Right kidney (tissue), 1 donor: ENCODE data around the gene TRIM56.
"Not testable (repeated sequence)": the region's sequence is repeated elsewhere in the genome, so short reads cannot be mapped to it uniquely, and the experiment has no call there.

ENCODE experiments used
- DNase-seq: peaks from one replicate; pipeline ENCODE4 v3.0.0-alpha.2; 2016

The TRIM56 gene

DNA sequence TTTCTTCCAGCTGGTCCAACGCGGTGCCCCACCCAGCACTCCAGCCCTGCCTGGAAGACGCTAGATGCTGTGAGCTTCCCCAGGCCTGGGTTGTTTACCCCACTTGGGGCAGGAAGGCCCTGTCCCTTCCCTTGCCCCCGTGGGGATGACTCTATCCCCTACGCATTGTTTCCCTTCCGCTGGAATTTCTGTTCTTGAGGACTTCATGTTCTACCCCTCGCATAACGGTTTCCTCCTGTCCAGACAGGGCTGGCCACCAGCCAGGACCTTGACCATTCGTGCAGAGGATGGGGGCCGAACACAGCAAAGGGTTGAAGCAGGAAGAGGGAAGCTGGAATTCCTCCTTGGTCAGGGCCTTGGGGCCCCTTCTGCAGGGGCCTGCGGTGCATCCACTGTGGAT is 27.0 kb downstream of the TRIM56 start:
- DNase-seq: no peak

DNA sequence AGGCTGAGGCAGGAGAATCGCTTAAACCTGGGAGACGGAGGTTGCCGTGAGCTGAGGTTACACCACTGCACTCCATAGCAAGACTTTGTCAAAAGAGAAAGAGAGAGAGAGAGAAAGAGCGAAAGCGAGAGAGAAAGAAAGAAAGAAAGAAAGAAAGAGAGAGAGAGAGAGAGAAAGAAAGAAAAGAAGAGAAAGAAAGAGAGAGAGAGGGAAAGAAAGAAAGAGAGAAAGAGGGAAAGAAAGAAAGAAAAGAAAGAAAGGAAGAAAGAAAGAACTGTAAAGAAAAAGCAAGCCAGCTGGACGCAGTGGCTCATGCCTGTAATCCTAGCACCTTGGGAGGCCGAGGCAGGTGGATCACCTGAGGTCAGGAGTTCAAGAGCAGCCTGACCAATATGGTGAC is 27.9 kb downstream of the TRIM56 start:
- DNase-seq: not testable (repeated sequence)

DNA sequence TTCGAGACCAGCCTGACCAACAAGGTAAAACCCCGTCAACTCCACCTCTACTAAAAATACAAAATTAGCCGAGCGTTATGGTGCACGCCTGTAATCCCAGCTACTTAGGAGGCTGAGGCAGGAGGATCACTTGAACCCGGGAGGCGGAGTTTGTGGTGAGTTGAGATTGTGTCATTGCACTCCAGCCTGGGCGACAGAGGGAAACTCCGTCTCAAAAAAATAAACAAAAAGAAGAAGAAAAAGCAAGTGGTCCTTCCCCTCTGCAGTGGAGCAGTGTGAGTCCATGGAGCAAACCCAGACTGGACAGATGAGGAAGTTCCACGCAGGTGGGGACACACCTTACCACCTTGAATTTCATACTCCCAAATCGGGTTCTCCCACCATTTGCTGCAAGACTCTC is 28.6 kb downstream of the TRIM56 start:
- no peak for DNase-seq

DNA sequence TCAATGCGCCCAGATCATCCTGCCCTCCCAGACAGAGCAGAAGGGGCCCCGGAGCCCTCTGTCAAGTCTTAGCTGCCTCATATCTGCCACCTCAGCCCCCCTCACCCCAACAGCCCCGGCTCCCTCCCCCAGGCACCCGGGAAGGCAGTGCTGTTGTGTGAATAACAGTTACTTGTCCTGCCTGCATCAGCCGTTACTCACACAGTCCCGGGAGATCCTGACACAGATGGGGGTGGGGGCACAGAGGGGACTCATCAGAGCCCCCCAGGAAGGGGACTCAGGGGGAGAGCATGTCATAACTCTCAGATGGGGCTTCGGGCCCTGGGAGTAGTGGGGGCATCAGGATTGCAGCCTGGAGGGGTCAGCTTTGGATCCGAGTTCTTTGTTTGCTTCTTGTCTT is 29.2 kb downstream of the TRIM56 start:
- no peak for DNase-seq

DNA sequence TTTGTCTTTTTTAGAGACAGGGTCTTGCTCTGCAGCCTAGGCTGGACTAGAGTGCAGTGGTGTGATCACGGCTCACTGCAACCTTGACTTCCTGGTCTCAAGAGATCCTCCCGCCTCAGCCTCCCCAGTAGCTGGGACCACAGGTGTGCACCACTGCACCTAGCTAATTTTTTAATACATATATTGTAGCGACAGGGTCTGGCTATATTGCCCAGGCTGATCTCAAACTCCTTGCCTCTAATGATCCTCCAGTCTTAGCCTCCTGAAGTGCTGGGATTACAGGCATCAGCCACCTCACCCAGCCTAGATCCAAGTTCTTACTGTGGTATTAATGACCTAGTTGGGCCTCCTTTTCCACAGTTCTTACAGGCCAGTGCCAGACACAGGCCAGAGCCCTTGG is 29.9 kb downstream of the TRIM56 start:
- no peak for DNase-seq

DNA sequence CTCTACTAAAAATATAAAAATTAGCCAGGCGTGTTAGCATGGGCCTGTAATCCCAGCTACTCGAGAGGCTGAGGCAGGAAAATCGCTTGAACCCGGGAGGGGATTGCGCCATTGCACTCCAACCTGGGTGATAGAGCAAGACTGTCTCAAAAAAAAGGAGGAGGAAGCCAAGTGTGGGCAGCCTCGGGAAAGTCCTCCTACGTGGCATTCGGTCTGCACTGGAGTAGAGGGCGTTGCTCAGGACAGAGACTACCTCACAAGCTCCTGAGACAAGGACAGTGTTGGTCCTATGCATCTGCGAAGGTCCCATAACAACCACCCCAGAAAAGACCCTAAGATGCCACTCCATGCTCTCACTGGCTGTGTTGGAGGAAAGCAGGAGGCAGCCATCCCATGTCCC is 31.6 kb downstream of the TRIM56 start:
- no peak for DNase-seq

DNA sequence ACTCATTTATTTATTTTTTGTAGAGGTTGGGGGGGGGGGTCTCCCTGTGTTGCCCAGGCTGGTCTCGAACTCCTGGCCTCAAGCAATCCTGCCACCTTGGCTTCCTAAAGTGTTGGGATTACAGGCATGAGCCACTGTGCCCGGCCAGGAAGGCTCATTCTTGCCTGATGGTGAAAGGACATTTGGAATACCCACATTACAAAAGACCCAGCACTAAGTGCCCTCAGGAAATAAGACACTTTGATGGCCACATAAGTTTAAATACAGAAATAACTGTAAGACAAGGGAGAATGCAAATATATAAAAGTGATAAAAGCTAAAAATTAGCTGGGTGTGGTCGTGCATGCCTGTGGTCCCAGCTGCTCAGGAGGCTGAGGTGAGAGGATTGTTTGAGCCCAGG is 33.6 kb downstream of the TRIM56 start:
- no peak for DNase-seq

DNA sequence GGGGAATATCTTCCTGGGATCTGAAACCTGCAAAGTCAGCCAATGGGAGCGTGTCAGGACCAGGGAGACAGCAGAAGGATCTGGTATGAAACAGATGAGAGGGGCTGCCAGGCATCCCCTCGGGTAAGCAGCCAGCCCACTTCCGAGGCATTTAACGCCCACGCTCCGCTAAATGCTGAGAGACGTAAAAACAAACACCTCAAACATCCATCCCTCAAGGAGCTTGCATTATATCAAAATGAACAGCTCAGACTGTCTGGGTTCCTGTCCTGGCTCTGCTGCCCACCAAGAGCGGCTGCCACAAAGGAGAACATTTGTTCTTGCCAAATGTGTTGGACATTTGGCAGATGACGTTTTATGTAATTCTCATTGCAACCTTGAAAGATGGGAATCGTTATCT is 34.6 kb downstream of the TRIM56 start:
- no peak for DNase-seq

DNA sequence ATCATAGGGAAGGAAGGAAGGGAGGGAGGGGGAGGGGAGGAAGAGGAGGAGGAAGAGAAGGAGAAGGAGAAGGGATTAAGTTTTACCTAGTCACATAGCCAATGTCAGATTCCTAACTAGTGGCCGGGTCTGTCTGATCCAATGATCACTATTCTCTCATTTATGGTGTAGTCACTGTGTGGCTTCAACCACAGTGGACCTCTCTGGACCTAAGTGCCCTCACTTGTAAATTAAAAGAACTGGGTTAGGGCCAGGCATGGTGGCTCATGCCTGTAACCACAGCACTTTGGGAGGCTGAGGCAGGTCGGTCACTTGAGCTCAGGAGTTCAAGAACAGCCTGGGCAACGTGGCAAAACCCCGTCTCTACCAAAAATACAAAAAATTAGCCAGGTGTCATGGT is 35.0 kb downstream of the TRIM56 start:
- DNase-seq: no peak

DNA sequence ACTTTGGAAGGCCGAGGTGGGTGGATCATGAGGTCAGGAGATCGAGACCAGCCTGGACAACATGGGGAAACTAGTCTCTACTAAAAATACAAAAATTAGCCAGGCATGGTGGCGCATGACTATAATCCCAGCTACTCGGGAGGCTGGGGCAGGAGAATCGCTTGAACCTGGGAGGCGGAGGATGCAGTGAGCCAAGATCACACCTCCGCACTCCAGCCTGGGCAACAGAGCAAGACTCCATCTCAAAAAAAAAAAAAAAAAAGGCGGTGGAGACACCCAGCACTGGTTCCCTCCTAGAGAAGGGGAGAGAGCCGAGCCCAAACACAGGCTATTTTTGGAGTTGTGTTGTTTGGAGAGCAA is 36.3 kb downstream of the TRIM56 start:
- not testable (repeated sequence) for DNase-seq

DNA sequence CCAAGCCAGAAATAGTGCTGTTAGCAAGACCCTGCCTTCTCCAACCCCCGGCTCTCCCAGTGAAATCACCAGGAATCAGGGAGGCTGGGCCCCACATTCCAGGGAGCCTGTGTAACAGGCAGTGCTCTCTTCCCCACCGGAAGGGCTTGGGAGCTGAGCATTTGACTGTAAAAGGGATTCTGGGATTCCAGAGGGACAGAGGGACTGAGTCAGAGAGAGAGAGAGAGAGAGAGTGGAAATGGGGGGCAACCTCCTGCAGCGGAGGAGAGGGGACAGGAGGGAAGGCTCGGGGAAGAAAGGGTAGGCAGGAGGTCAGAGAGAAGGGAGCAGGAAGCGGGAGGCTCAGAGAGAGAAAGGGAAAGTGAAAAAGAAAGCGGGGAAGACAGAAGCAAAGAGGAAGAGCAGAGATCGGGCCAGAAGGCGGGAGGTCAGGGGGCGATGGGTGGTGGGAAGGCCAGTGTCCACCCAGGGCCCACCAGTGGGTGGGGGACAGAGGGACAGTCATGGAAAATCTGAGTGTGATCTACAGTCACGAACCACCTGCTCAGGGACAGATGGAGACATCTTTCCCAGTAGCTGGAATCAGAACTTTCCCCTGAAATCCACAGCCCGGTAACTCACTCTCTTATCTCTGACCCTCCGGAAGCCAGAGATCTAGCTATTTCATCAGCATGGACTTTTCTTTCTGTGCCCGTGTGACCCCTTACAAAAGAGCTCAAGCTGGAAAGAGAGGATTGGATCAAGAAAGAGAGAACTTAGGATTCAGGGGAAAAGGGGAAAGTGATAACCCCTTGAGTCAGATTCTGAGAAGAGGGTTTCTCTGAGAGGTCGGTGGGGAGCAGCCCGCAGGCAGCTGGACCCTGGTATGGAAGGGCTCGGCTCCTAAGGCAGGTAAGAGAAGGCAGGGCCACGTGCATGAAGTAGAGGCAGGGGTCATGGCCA is 37.0 kb downstream of the TRIM56 start:
- DNase-seq: peak; percentile 68

DNA sequence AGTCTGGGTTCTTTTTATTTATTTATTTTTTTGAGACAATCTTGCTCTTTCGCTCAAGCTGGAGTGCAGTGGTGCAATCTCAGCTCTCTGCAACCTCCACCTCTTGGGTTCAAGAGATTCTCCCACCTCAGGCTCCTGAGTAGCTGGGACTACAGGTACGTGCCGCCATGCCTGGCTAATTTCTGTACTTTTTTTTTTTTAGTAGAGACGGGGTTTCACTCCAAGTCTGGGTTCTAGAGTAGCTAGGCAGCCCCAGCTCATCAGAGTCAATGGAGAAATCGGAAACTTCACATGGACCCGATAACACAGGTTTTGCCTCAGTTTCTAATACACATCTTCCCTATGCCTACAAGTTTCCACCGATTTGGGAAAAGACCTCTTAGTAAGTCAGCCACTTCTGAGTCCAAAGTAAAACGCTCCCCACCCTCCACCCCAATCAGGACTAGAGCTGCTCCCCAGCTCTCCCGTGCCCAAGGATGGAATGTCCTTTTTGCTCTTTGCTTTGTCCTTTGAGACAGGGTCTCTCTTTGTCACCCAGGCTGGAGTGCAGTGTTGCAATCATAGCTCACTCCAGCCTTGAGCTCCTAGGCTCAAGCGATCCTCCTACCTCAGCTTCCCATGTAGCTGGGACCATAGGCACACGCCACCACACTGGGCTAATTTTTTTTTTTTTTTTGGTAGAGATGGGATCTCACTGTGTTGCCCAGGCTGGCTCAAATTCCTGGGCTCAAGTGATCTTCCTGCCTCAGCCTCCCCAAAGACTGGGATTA is 37.8 kb downstream of the TRIM56 start:
- DNase-seq: no peak

DNA sequence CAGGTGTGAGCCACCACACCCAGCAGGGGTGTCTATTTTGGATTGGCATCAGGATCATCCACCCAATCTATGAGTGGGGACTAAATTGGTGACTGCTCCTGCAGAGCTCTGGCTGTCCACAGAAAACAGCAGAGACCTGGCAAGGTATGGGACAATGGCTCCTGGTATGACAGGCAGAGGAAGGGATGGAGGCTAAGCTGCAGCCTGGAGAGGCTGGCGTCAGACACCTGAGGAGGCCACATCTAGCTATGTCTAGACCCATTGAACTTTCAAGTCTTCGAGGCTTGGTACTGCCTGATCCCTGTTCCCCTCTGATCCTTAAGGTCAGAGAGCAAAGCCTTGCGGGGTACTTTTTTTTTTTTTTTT is 38.4 kb downstream of the TRIM56 start:
- DNase-seq: no peak

DNA sequence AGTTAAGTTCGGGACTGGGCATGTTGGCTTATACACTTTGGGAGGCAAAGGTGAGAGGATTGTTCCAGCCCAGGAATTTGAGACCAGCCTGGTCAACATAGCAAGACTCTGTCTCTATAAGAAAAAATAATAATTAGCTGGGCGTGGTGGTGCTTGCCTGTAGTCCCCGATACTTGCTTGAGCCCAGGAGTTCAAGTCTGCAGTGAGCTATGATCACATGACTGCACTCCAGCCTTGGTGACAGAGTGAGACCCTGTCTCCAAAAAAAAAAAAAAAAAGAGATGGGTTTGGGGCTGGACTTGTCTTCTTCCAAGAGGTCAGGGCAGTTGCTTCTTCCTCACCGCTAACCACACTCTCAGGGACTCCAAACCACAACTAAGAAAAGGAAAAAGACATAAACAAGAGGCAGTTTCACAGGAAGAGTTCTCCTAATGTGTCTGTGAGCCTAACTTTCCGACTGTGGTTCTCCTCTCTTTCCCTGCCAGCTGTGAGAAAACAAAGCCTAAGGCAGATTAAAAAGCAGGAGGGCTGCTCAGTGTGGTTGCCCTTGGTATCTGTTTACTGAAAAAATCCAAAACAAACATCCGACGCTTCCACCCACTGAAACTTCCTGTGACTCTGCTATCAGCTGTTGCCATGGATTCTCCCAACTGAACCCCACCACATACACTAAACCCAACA is 39.2 kb downstream of the TRIM56 start:
- no peak for DNase-seq

DNA sequence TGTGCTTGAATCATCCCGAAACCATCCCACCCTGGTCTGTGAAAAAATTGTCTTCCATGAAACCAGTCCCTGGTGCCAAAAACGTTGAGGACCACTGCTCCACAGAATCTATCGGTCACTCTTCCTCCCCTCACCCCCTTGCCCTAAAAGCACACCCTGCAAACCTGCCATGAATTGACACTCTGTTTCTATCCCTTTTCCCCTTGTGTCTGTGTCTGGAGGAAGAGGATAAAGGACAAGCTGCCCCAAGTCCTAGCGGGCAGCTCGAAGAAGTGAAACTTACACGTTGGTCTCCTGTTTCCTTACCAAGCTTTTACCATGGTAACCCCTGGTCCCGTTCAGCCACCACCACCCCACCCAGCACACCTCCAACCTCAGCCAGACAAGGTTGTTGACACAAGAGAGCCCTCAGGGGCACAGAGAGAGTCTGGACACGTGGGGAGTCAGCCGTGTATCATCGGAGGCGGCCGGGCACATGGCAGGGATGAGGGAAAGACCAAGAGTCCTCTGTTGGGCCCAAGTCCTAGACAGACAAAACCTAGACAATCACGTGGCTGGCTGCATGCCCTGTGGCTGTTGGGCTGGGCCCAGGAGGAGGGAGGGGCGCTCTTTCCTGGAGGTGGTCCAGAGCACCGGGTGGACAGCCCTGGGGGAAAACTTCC is 40.8 kb downstream of the TRIM56 start:
- DNase-seq: no peak

DNA sequence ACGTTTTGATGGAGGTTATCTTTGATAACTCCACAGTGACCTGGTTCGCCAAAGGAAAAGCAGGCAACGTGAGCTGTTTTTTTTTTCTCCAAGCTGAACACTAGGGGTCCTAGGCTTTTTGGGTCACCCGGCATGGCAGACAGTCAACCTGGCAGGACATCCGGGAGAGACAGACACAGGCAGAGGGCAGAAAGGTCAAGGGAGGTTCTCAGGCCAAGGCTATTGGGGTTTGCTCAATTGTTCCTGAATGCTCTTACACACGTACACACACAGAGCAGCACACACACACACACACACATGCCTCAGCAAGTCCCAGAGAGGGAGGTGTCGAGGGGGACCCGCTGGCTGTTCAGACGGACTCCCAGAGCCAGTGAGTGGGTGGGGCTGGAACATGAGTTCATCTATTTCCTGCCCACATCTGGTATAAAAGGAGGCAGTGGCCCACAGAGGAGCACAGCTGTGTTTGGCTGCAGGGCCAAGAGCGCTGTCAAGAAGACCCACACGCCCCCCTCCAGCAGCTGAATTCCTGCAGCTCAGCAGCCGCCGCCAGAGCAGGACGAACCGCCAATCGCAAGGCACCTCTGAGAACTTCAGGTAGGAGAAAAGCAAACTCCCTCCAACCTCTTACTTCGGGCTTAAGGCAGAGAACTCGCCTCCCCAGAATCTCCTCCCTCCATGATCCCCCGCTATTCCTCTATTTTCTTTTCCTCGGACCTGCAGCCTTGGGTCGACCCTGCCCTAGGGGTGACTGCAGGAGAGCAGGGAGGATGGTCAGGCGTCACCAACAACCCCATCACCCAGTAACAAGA is 41.6 kb downstream of the TRIM56 start, which contains the start of gene SERPINE1:
Gene SERPINE1, plus strand, starts transcription at position 454 of the 809 bp plus-strand sequence. CDS start 1,290 bp downstream, outside the sequence.
- peak; percentile 76 for DNase-seq

DNA sequence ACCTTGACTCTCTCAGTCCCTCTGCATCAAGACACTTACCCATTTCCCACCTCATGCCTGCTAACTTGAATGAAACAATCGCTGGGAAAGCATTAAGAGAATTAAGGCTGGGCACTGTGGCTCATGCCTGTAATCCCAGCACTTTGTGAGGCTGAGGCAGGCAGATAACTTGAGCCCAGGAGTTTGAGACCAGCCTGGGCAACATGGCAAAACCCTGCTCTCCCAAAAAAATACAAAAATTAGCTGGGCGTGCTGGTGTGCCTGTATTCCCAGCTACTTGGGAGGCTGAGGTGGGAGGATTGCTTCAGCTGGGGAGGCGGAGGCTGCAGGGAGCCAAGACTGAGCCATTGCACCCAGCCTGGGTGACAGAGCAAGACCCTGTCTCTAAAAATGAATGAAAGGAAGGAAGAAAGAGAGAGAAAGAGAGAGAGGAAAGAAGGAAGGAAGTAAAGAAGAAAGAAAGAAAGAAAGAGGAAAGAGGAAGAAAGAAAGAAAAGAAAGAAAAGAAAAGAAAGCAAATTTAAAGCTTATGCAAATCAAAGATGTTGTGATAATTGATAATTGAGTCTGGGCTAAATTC is 42.3 kb downstream of the TRIM56 start:
- DNase-seq: no peak

DNA sequence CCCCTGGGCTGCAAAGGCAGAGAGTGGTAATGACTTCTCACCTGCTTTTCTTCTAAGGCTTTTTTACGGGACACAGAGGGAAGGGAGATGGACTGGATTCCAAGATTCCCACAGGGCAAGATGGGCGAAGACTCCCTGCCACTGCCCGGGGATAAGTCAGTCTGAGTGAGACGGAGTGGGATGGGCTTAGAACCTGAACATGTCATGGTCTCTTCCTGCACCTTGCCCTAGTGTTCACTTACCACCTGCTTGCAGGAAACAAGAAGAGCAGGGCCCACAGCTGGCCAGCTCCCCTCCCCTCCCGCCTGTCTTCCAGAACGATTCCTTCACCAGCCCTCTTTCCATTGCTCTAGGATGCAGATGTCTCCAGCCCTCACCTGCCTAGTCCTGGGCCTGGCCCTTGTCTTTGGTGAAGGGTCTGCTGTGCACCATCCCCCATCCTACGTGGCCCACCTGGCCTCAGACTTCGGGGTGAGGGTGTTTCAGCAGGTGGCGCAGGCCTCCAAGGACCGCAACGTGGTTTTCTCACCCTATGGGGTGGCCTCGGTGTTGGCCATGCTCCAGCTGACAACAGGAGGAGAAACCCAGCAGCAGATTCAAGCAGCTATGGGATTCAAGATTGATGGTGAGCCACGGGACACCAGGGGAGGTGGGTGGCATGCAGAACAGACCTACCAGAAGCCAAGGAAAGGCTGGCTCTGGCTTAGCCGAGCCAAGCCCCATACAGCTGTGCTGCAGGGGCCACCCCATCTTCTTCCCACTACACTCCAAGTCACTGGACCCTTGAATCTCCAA is 43.0 kb downstream of the TRIM56 start:
- no peak for DNase-seq

DNA sequence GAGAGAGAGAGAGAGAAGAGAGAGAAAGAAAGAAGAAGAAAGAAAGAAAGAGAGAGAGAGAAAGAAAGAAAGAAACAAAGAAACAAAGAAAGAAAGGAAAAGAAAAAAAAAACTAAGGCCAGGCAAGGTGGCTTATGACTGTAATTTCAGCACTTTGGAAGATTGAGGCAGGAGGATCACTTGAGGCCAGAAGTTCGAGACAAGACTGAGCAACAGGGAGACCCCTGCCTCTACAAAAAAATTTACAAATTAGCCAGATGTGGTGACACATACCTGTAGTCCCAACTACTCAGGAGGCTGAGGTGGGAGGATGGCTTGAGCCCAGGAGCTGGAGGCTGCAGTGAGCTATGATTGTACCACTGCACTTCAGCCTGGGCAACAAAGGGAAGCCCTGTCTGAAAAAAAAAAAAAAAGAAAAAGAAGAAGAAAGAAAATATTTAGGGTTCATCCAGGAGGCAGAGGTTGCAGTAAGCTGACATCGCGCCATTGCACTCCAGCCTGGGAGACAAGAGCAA is 44.4 kb downstream of the TRIM56 start:
- DNase-seq: no peak
